ENCODE measurements around the gene CDH24.

DNA sequence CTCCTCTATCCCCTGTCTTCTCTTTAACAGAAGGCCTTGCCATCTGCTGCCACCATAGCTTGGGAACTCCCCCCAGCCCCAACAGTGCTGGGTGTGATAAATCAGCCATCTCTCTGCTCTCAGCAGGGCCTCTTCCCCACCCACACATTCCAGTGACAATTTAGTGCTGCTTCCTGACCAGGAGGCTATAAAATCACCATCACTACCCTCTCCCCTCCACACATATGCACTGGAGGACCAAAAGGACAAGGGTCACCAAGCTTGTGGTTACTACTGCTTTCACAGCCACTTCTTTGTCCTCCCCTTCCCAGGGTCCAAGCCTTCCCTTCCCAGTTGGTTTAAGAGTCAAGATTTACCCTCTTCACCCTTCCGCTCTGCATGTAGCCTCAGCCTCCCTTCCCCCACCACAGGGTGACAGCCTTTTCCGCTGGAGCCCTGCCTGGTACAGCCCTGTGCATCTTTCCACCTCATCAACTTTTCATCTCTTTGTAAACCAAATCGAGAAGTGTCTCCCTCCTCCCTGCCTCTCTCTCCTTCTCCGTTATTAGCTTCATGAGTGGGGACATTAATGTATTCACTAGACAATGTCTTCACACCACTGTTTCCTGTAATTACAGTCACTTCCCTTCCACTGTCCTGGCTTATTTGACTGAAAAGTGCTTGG, 32.0 kb downstream of the CDH24 start:
- TF ChIP-seq, protein P1, sequence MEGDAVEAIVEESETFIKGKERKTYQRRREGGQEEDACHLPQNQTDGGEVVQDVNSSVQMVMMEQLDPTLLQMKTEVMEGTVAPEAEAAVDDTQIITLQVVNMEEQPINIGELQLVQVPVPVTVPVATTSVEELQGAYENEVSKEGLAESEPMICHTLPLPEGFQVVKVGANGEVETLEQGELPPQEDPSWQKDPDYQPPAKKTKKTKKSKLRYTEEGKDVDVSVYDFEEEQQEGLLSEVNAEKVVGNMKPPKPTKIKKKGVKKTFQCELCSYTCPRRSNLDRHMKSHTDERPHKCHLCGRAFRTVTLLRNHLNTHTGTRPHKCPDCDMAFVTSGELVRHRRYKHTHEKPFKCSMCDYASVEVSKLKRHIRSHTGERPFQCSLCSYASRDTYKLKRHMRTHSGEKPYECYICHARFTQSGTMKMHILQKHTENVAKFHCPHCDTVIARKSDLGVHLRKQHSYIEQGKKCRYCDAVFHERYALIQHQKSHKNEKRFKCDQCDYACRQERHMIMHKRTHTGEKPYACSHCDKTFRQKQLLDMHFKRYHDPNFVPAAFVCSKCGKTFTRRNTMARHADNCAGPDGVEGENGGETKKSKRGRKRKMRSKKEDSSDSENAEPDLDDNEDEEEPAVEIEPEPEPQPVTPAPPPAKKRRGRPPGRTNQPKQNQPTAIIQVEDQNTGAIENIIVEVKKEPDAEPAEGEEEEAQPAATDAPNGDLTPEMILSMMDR (optimal IDR thresholded peaks at IDR 0.05 in 1 of 3, IDR thresholded peaks at IDR 0.05 in 1 of 3, conservative IDR thresholded peaks at IDR 0.05 in 1 of 3; ENCODE audit: extremely low read depth in 1 of 3, insufficient read depth in 2 of 3, low read length in 3 of 3): no peak
- no peak for TF ChIP-seq EZH2 (IDR thresholded peaks at IDR 0.05; ENCODE audit: low read length)
